ENCODE measurements around the gene SRSF7. TPM values are rescaled to one million over a fixed set of nuclear protein-coding genes. Genes with fewer than 3 reads are reported as not detected.

The SRSF7 gene
- total and polyA plus RNA-seq, 2 donors (not counting 1 experiment from before 2014, with no cell fraction given) = 283 to 505 TPM

- no CpG with 5 or more reads among the region's 1 CpG for WGBS (ENCODE audit: insufficient coverage)
- no peak overlapping the region for H3K4me3 Mint-ChIP-seq
- no peaks in the 10 kb centered on the region for H3K4me1 ChIP-seq (ENCODE audit: control insufficient read depth in 2 of 2, insufficient read depth in 2 of 2, low read length in 2 of 2)
- ATAC-seq (ENCODE audit: low read depth) = no peak
- H3K4me2 ChIP-seq (replicated peaks; ENCODE audit: low read depth, low read length, poor library complexity, severe bottlenecking) = no peak overlapping the region
- peak; percentile 14 for DNase-seq
- ChIA-PET POLR2A (no interaction called here), CTCF (no interaction called here)
- H3K36me3 ChIP-seq (replicated peaks in 1 of 2; ENCODE audit: control extremely low read depth in 1 of 2, control insufficient read depth in 1 of 2, extremely low read depth in 1 of 2, insufficient read depth in 2 of 2, low read length in 1 of 2) = no peaks in the 10 kb centered on the region
- H3K4me3 ChIP-seq (ENCODE audit: control extremely low read depth in 1 of 5, extremely low read depth in 1 of 5, insufficient read depth in 1 of 5, low read depth in 2 of 5, low read length in 4 of 5) = no peak overlapping the region
- H3K9ac ChIP-seq (ENCODE audit: low read length) = no peak overlapping the region
- no peak for TF ChIP-seq CTCF (IDR thresholded peaks at IDR 0.05)
- no peak for TF ChIP-seq EZH2 (IDR thresholded peaks at IDR 0.05; ENCODE audit: borderline replicate concordance, insufficient read depth, low read depth, low read length, poor library complexity, severe bottlenecking)
- H3K4me1 Mint-ChIP-seq = no peaks in the 10 kb centered on the region
- H3K9me3 Mint-ChIP-seq (ENCODE audit: insufficient read depth) = no peaks in the 10 kb centered on the region
- no peak overlapping the region for H3K27ac Mint-ChIP-seq
- H3K27ac ChIP-seq (ENCODE audit: low read length in 2 of 2) = no peak overlapping the region
- no peaks in the 10 kb centered on the region for H3K27me3 Mint-ChIP-seq
- no peaks in the 10 kb centered on the region for H4K20me1 ChIP-seq (ENCODE audit: control insufficient read depth, insufficient read depth, low read length, poor library complexity, severe bottlenecking)
- intact Hi-C loops (cut with micrococcal nuclease) = no loop called here
- no peak overlapping the region for H2AFZ ChIP-seq (ENCODE audit: insufficient read depth, low read depth, low read length, poor library complexity, severe bottlenecking)
- H3K9me3 ChIP-seq (ENCODE audit: control extremely low read depth in 1 of 3, control insufficient read depth in 2 of 3, insufficient read depth in 1 of 3, low read length in 2 of 3) = peaks cover 0 to 3% (median 0%) of the 10 kb centered on the region in 3 donors
- no peaks in the 10 kb centered on the region for H3K79me2 ChIP-seq (ENCODE audit: control insufficient read depth, insufficient read depth, low read length)
- H3K27me3 ChIP-seq (replicated peaks in 1 of 4; ENCODE audit: control extremely low read depth in 1 of 4, control insufficient read depth in 3 of 4, insufficient read depth in 4 of 4, low read length in 3 of 4) = no peaks in the 10 kb centered on the region
Measured at GRCh38 chr2:38791744-38792143, 40.6 kb upstream of the SRSF7 start.

GRCh38 chr2:38789691-38790090, 38.5 kb upstream of the SRSF7 start:
- no peak for ATAC-seq (ENCODE audit: low read depth)

More at GRCh38 chr2:38789691-38790090, 38.5 kb upstream of the SRSF7 start:
- H3K4me3 Mint-ChIP-seq = no peak overlapping the region
- no peak overlapping the region for H3K4me2 ChIP-seq (replicated peaks; ENCODE audit: low read depth, low read length, poor library complexity, severe bottlenecking)
- H3K27ac Mint-ChIP-seq = no peak overlapping the region
- no peaks in the 10 kb centered on the region for H3K27me3 ChIP-seq (replicated peaks in 1 of 4; ENCODE audit: control extremely low read depth in 1 of 4, control insufficient read depth in 3 of 4, insufficient read depth in 4 of 4, low read length in 3 of 4)
- no peaks in the 10 kb centered on the region for H4K20me1 ChIP-seq (ENCODE audit: control insufficient read depth, insufficient read depth, low read length, poor library complexity, severe bottlenecking)
- H3K9me3 Mint-ChIP-seq (ENCODE audit: insufficient read depth) = no peaks in the 10 kb centered on the region
- no peaks in the 10 kb centered on the region for H3K79me2 ChIP-seq (ENCODE audit: control insufficient read depth, insufficient read depth, low read length)
- DNase-seq = no peak
- CTCF ChIA-PET = no interaction called here
- 91% methylated on average over 13 of the region's 14 CpGs for WGBS (ENCODE audit: insufficient coverage)
- peaks cover 0 to 3% (median 0%) of the 10 kb centered on the region in 3 donors for H3K9me3 ChIP-seq (ENCODE audit: control extremely low read depth in 1 of 3, control insufficient read depth in 2 of 3, insufficient read depth in 1 of 3, low read length in 2 of 3)
- H3K4me1 Mint-ChIP-seq = no peaks in the 10 kb centered on the region
- no peak for TF ChIP-seq CTCF (IDR thresholded peaks at IDR 0.05)
- no peak for TF ChIP-seq EZH2 (IDR thresholded peaks at IDR 0.05; ENCODE audit: borderline replicate concordance, insufficient read depth, low read depth, low read length, poor library complexity, severe bottlenecking)
- H3K27ac ChIP-seq (ENCODE audit: low read length in 2 of 2) = no peak overlapping the region
- no peaks in the 10 kb centered on the region for H3K4me1 ChIP-seq (ENCODE audit: control insufficient read depth in 2 of 2, insufficient read depth in 2 of 2, low read length in 2 of 2)
- H3K27me3 Mint-ChIP-seq = no peaks in the 10 kb centered on the region
- H3K36me3 ChIP-seq (replicated peaks in 1 of 2; ENCODE audit: control extremely low read depth in 1 of 2, control insufficient read depth in 1 of 2, extremely low read depth in 1 of 2, insufficient read depth in 2 of 2, low read length in 1 of 2) = no peaks in the 10 kb centered on the region
- intact Hi-C loops (cut with micrococcal nuclease) = no loop called here
- no peak overlapping the region for H3K4me3 ChIP-seq (ENCODE audit: control extremely low read depth in 1 of 5, extremely low read depth in 1 of 5, insufficient read depth in 1 of 5, low read depth in 2 of 5, low read length in 4 of 5)
- POLR2A ChIA-PET = interaction anchor here (0.7 kb wide), 1 partner anchor 14 kb away, joined by 6 read pairs; no protein-coding TSS in a partner anchor
- no peak overlapping the region for H3K9ac ChIP-seq (ENCODE audit: low read length)
- no peak overlapping the region for H2AFZ ChIP-seq (ENCODE audit: insufficient read depth, low read depth, low read length, poor library complexity, severe bottlenecking)
